HS-27A (cell line): ENCODE measurements around the gene SORCS1.

ENCODE experiments used
- DNase-seq: peaks from one replicate; pipeline ENCODE4 v3.0.0-alpha.2; 2012; ENCODE audit warnings: low read depth, missing footprints

The SORCS1 gene

DNA sequence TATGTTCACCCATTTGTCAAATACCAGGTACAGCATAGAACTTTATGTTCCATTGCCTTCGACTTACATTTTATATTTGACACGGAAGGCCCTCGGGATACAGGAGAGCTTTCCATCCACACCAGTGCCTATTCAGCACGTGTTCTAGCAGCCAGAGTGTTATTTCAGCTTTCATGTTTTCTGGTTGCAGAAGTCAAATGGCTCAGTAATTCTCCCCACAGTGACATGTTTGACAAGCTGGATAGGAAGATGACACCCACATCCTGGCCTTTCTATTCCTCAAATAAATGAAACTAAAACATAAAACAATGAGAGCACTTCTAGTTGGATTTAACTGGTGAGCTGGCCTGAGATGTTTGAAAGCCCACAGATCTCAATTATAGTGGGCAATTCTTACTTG is 173.4 kb downstream of the SORCS1 start:
- no peak for DNase-seq

- no peak for DNase-seq
These were observed 177.1 kb downstream of the SORCS1 start for GRCh38 chr10:106987362-106987761.

DNA sequence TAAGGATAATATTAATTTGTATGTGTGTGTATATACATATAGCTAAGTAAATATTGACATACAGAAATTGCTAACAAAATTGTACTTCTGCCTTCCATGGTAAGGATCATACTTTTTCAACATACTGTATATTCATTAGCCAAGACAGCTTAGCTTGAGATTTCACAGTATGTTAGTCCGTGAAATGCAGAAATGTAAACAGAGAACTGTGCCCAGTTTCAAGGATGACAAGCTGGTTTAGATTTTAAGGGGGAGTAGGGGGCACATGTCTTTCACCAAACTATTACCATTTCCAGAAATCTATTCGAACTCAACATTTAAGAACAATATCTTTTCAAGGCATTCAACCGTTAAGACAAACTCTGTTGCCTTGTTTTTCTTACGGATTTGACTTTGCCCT is 182.2 kb downstream of the SORCS1 start:
- DNase-seq, result no peak

- no peak for DNase-seq
These were observed 182.9 kb downstream of the SORCS1 start for GRCh38 chr10:106981452-106982075.

GRCh38 chr10:106980495-106981451 is 183.7 kb downstream of the SORCS1 start:
- DNase-seq, result no peak

DNA sequence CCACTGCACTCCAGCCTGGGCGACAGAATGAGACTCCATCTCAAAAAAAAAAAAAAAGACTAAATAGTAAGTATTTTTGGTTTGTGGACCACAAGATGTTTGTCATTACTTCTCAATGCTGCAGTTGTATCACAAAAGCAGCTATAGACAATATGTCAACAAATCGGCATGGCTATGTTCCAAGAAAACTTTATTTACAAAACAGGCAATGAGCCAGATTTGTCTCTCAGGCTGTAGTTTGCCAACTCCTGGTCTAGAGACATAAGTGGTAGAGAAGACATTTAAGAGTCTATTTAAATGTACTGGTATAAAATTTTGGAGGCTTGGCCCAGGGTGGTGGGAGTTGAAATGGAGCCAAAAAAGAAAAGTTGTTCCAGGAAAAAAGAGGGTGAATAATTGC is 185.8 kb downstream of the SORCS1 start:
- DNase-seq, result no peak

DNA sequence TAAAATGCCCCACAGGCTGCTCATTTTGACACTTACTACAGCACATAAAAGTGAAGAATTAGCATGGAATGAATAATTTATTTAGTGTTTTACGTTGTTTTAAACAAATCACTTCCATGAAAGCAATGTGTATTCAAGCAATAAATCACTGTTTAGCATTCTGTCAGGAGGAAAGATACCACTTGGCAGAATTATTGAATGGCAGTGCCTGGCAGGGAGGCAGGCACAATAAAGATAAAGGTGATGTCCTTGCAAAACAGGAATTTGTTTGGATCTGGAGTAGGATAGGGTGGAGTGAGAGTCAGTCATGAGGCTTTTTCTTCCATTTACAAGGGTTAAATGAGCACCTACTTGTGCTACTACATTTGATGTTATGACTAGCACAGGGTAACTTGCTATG is 190.8 kb downstream of the SORCS1 start:
- DNase-seq, result no peak

GRCh38 chr10:106973288-106973687 is 191.2 kb downstream of the SORCS1 start:
- no peak for DNase-seq

DNA sequence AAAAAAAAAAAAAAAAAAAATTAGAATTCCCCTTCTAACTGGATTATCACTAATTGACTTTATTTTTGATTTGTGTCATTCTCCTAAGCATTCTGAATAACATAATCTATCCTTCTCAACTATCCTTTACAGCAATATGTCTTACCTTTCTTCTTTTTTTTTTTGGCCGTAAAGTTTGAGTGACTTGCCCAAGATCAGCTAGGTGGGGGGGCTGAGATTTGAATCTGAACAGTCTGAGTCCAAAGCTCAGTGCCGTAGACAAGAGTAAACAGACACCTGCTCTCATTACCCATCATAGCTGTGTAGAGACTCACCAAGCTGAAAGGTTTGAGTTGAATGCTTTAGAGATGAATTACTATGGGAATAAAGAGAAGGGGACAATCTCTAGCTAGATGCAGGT is 192.1 kb downstream of the SORCS1 start:
- no peak for DNase-seq

DNA sequence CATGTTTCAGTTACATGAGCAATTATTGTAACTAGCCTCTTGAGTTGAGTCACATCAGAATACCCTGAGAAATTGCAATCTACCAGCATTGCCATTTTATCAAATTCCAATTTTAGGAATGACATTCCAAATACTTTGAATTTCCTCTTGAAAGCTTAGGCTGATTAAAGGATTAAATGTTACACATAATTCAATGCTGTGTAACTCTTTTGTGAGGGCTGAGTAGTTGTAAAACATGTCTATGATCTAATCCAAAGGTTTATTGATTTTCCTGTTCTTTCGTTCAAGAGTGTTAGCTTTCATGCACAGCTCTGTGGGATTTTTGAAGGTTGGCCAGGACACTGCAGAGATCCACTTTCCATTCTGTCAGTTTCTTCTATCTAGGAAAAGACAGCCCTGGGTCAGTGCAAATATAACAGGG is 193.1 kb downstream of the SORCS1 start:
- no peak for DNase-seq

GRCh38 chr10:106967452-106967851 is 197.1 kb downstream of the SORCS1 start:
- no peak for DNase-seq

GRCh38 chr10:106960812-106961211 is 203.7 kb downstream of the SORCS1 start:
- no peak for DNase-seq

- no peak for DNase-seq
These were observed 205.0 kb downstream of the SORCS1 start for GRCh38 chr10:106959521-106959920.

DNA sequence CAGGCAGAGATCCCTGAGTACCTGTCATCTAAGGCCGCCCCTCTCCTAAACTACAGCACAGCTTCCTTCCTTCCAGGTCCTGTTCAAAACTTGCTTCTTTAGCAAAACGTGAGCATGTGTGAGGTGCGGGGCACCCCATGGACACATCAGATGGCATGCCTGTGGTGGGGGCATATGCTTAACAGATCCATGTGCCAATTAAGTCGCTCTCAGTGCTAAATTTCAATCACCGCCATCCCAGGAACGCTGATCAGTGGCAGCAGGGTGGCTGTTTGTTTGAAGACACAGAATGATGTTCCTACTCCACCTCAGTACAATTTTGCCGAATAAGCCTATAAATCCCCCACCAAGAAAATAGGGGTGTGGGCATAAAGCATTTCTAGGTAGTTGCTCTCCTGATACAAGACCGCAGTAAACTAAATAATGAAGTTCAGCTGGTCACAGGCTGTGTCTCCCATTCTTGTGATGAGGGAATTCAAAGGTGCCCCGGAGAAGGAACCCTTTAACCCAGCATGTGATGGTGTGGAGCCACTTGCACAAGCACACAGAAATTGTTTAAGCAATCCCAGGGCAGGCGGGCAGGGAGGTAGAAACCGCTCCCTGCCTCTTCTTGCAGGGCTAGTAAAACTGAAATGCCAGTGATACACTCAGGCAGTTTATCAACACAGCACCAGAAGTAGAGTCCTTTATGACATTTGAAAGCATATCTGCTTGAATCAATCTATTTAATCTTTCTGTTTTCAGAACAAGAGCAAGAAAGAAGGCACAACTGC is 205.7 kb downstream of the SORCS1 start:
- DNase-seq, result no peak

DNA sequence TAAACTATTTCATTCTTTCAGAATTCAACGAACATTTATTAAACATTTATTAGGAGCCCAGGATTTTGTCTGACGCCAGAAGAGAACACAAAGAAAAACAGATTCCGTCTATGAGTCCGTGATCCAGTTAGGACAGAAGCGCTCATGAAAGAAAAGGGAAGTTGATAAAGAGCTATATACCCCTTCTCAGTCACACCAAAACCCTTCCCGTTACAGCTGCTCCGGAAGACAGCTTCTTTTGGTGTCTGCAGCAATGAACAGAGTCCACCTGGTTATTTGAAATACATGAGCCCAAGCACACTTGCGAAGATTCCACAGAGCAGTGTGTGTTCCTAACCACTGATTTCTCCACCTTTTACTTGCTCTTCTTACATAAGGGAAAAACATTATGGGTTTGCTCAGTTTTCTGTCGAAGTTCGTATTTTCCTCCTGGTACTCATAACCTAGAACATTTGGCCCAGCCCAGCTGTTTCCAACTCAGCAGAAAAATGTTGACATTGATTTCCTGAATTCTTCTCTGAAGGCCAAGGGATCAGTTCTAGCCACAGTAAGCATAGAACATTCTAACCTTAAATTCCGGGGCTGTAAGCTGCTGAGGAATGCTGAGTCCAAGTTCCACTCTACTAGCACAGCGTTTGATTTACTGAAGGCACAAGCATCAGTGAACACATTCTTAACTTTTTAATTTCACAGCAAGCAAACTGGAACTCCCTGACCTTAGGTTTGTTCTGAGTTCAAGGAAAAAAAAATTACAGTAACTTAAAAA is 206.5 kb downstream of the SORCS1 start:
- no peak for DNase-seq

DNA sequence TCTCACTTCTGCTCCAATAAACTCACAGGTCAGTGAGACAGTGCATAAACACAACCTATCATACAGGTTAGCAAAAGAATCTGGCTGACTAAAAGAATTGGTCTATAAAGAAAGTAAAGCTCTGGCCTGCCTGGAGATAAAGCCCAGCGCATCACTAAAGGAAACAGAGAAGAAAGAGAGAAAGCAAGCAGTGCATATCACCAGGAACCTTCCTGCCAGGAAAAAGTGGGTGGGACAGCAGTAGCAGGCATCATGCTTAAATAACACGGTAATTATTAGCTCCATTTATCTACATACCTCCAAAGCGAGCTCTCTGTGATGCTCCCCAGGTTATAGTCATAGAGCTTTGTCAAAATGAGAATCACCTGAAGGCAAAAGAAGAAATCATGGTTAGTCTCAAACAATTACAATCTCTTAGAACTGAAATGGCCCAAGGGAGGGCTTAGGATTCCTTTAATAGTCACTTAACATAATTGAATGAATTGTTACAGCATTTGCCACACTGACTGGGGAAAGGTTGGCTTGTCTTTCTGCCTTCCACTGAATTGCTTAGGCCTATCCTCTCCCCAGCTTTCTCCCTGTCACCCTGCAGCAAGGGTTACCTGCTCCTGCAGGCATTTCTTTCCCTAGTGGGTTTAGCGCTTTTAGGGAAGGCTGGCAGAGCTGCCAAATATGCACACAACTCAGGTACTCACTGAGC is 208.1 kb downstream of the SORCS1 start:
- no peak for DNase-seq

GRCh38 chr10:106955133-106955532 is 209.4 kb downstream of the SORCS1 start:
- DNase-seq, result no peak

- DNase-seq, result no peak
These were observed 212.5 kb downstream of the SORCS1 start for GRCh38 chr10:106952033-106952432.

DNA sequence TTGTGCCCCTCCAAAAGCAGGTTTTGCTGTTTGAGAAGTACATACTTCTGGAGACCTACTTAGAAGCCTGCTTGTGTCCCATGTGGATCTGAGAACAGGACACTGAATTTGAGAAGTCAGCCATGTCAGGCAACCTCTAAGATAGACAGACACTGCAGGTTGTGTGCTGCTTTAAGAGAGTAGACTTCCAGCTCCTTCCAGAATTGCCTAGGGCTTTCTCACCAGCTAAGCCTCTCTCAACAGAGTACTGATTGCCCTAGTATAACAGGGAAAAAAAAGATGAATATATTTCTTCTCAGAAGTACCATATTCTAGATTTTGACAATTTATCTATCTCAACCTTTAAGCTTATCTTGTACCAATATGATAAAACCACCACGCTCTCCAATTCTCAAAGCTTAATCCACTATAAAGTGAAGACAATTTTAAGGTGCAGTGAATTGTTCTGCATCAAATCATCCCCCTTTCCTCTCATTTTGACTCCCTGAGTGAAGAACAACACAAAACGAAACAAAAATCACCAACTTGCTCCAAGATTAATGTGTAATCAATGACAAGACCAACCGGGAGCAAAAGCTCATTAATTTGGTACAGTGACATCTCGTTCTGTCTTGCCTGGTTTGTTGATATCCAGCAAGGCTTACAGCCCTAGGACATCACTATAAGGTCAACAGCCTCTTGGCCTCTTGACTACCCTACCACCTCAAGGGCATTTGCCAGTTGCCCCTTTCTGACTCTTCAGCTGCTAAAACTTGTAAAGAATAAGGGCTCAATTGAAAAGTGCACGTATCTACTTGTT is 214.6 kb downstream of the SORCS1 start:
- no peak for DNase-seq

DNA sequence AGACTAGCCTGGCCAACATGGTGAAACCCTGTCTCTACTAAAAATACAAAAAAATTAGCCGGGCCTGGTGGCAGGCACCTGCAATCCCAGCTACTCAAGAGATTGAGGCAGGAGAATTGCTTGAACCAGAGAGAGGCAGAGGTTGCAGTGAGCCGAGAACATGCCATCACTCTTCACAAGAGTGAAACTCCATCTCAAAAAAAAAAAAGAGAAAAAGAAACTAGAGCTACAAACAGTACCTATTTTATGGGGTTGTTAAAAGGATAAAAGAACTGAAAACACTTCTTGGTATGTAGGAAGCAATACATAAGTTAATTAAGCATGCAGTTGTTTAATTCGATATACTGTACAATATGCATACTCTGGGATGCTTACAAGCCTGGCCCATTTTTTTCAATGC is 216.9 kb downstream of the SORCS1 start:
- no peak for DNase-seq
